ENCODE data around the gene SARS2. TPM values are rescaled to one million over a fixed set of nuclear protein-coding genes. Genes with fewer than 3 reads are reported as not detected.

Gene SARS2
- total RNA-seq, 1 experiment from 2014 or later: 57.4 TPM

GRCh38 chr19:38956264-38956663 lies 25.7 kb upstream of the SARS2 start:
- Histone ChIP-seq H4K91ac (ENCODE audit: insufficient read length, low read depth, low read length) (no peak overlapping the region), H3K23me2 (ENCODE audit: insufficient read length, low read depth, low read length, poor library complexity, severe bottlenecking) (no peaks in the 10 kb centered on the region), H3K9me3 (ENCODE audit: control insufficient read depth, low read depth, low read length) (no peaks in the 10 kb centered on the region), H3K14ac (ENCODE audit: insufficient read depth, low read length) (no peak overlapping the region), H3K4me1 (ENCODE audit: insufficient read depth, low read length) (no peaks in the 10 kb centered on the region; the same call in 1 of the 2 replicates), H2BK120ac (ENCODE audit: low read depth, low read length, poor library complexity, severe bottlenecking) (no peak overlapping the region), H2AFZ (ENCODE audit: low read length) (no peak overlapping the region), H3K9ac (ENCODE audit: extremely low read depth, insufficient read length, low read length) (no peak overlapping the region), H2BK20ac (ENCODE audit: low read depth, low read length, poor library complexity, severe bottlenecking) (no peak overlapping the region), H3K4me2 (ENCODE audit: insufficient read depth, insufficient read length, low read length) (no peak overlapping the region), H4K5ac (ENCODE audit: insufficient read length, low read depth, low read length) (no peak overlapping the region), H2AK5ac (ENCODE audit: insufficient read length, low read length) (no peak overlapping the region), H3K79me2 (ENCODE audit: insufficient read depth, low read length) (no peaks in the 10 kb centered on the region), H4K8ac (replicated peaks; ENCODE audit: insufficient read length, low read depth, low read length) (no peak overlapping the region), H3K23ac (ENCODE audit: insufficient read length, low read depth, low read length) (no peak overlapping the region), H3K18ac (ENCODE audit: insufficient read length, low read depth, low read length) (no peak overlapping the region), H3K79me1 (ENCODE audit: insufficient read depth, low read depth, low read length, poor library complexity, severe bottlenecking) (no peaks in the 10 kb centered on the region), H4K20me1 (ENCODE audit: control insufficient read depth, insufficient read depth, insufficient read length) (no peaks in the 10 kb centered on the region), H3K4ac (ENCODE audit: low read depth, low read length) (no peak overlapping the region), H3K27me3 (ENCODE audit: insufficient read depth, low read length) (no peaks in the 10 kb centered on the region), H3T11ph (ENCODE audit: low read length) (no peak overlapping the region), H2BK5ac (ENCODE audit: insufficient read length, low read length) (no peak overlapping the region), H2BK12ac (ENCODE audit: insufficient read length, low read depth, low read length) (no peak overlapping the region), H2BK15ac (ENCODE audit: low read depth, low read length) (no peak overlapping the region), H3K27ac (ENCODE audit: insufficient read length, low read depth, low read length) (no peak overlapping the region), H3K56ac (ENCODE audit: insufficient read length, low read depth, low read length) (no peak overlapping the region)
- WGBS (ENCODE audit: extremely low coverage, insufficient read length, low lambda C conversion rate): no CpG with 5 or more reads among the region's 2 CpGs
- Mint-ChIP-seq H3K9me3 (peaks cover 2 to 6% of the 10 kb centered on the region in 2 experiments; a peak in 2 of 5 replicates), H3K27me3 (ENCODE audit: low read depth) (peaks cover 4% of the 10 kb centered on the region), H3K4me1 (peaks cover 9 to 10% of the 10 kb centered on the region in 2 experiments), H3K36me3 (ENCODE audit: insufficient read depth in 1 of 3, low read depth in 3 of 3) (peaks cover 7 to 30% (median 24%) of the 10 kb centered on the region in 3 experiments; a peak in 6 of 7 replicates), H3K27ac (no peak overlapping the region), H3K4me3 (no peak overlapping the region)
- TF ChIP-seq CTCF (conservative IDR thresholded peaks at IDR 0.05): no peak
- no peak for DNase-seq
